ENCODE measurements around the gene CAMK2G.

CAMK2G gene

GRCh38 chr10:73855413-73855812 lies 18.9 kb downstream of the CAMK2G start:
- peaks cover 28% of the 10 kb centered on the region for H3K36me3 ChIP-seq (ENCODE audit: control insufficient read depth, insufficient read depth, low read length)
- H3K27me3 ChIP-seq (ENCODE audit: control insufficient read depth, insufficient read depth, low read length) = no peaks in the 10 kb centered on the region
- H3K9ac ChIP-seq (ENCODE audit: low read depth, low read length) = no peak overlapping the region
- H3K9me3 ChIP-seq (ENCODE audit: control insufficient read depth, insufficient read depth, low read length) = no peaks in the 10 kb centered on the region
- H3K4me3 ChIP-seq (ENCODE audit: low read depth, low read length) = no peak overlapping the region
- peaks cover 3% of the 10 kb centered on the region for H3K4me1 ChIP-seq (ENCODE audit: control insufficient read depth, insufficient read depth, low read length)

- no peak overlapping the region for H3K4me3 ChIP-seq (ENCODE audit: low read depth, low read length)
- no peaks in the 10 kb centered on the region for H3K9me3 ChIP-seq (ENCODE audit: control insufficient read depth, insufficient read depth, low read length)
- H3K9ac ChIP-seq (ENCODE audit: low read depth, low read length) = no peak overlapping the region
- no peaks in the 10 kb centered on the region for H3K27me3 ChIP-seq (ENCODE audit: control insufficient read depth, insufficient read depth, low read length)
- H3K36me3 ChIP-seq (ENCODE audit: control insufficient read depth, insufficient read depth, low read length) = peaks cover 18% of the 10 kb centered on the region
- peaks cover 3% of the 10 kb centered on the region for H3K4me1 ChIP-seq (ENCODE audit: control insufficient read depth, insufficient read depth, low read length)
Measured at GRCh38 chr10:73854310-73854709, 20.0 kb downstream of the CAMK2G start.

GRCh38 chr10:73853196-73853595 lies 21.2 kb downstream of the CAMK2G start:
- H3K27me3 ChIP-seq (ENCODE audit: control insufficient read depth, insufficient read depth, low read length) = no peaks in the 10 kb centered on the region
- no peak overlapping the region for H3K4me3 ChIP-seq (ENCODE audit: low read depth, low read length)
- no peaks in the 10 kb centered on the region for H3K9me3 ChIP-seq (ENCODE audit: control insufficient read depth, insufficient read depth, low read length)
- H3K36me3 ChIP-seq (ENCODE audit: control insufficient read depth, insufficient read depth, low read length) = peaks cover 24% of the 10 kb centered on the region
- H3K9ac ChIP-seq (ENCODE audit: low read depth, low read length) = no peak overlapping the region
- H3K4me1 ChIP-seq (ENCODE audit: control insufficient read depth, insufficient read depth, low read length) = peaks cover 3% of the 10 kb centered on the region

GRCh38 chr10:73850863-73851461 lies 23.4 kb downstream of the CAMK2G start:
- peaks cover 34% of the 10 kb centered on the region for H3K36me3 ChIP-seq (ENCODE audit: control insufficient read depth, insufficient read depth, low read length)
- no peak overlapping the region for H3K9ac ChIP-seq (ENCODE audit: low read depth, low read length)
- no peak overlapping the region for H3K4me3 ChIP-seq (ENCODE audit: low read depth, low read length)
- no peaks in the 10 kb centered on the region for H3K4me1 ChIP-seq (ENCODE audit: control insufficient read depth, insufficient read depth, low read length)
- no peaks in the 10 kb centered on the region for H3K9me3 ChIP-seq (ENCODE audit: control insufficient read depth, insufficient read depth, low read length)
- no peaks in the 10 kb centered on the region for H3K27me3 ChIP-seq (ENCODE audit: control insufficient read depth, insufficient read depth, low read length)

- peaks cover 34% of the 10 kb centered on the region for H3K36me3 ChIP-seq (ENCODE audit: control insufficient read depth, insufficient read depth, low read length)
- H3K27me3 ChIP-seq (ENCODE audit: control insufficient read depth, insufficient read depth, low read length) = no peaks in the 10 kb centered on the region
Measured at GRCh38 chr10:73850211-73850610, 24.1 kb downstream of the CAMK2G start.

GRCh38 chr10:73848821-73849489 lies 25.4 kb downstream of the CAMK2G start:
- Histone ChIP-seq H3K4me1 (ENCODE audit: control insufficient read depth, insufficient read depth, low read length) (no peaks in the 10 kb centered on the region), H3K9ac (ENCODE audit: low read depth, low read length) (no peak overlapping the region), H3K4me3 (ENCODE audit: low read depth, low read length) (no peak overlapping the region), H3K27me3 (ENCODE audit: control insufficient read depth, insufficient read depth, low read length) (no peaks in the 10 kb centered on the region), H3K36me3 (ENCODE audit: control insufficient read depth, insufficient read depth, low read length) (peaks cover 31% of the 10 kb centered on the region), H3K9me3 (ENCODE audit: control insufficient read depth, insufficient read depth, low read length) (no peaks in the 10 kb centered on the region)

More at GRCh38 chr10:73850211-73850610, 24.1 kb downstream of the CAMK2G start:
- no peak overlapping the region for H3K4me3 ChIP-seq (ENCODE audit: low read depth, low read length)
- no peaks in the 10 kb centered on the region for H3K9me3 ChIP-seq (ENCODE audit: control insufficient read depth, insufficient read depth, low read length)
- no peaks in the 10 kb centered on the region for H3K4me1 ChIP-seq (ENCODE audit: control insufficient read depth, insufficient read depth, low read length)
- H3K9ac ChIP-seq (ENCODE audit: low read depth, low read length) = no peak overlapping the region

GRCh38 chr10:73847031-73847430 lies 27.3 kb downstream of the CAMK2G start:
- no peaks in the 10 kb centered on the region for H3K27me3 ChIP-seq (ENCODE audit: control insufficient read depth, insufficient read depth, low read length)
- H3K9me3 ChIP-seq (ENCODE audit: control insufficient read depth, insufficient read depth, low read length) = no peaks in the 10 kb centered on the region
- no peak overlapping the region for H3K4me3 ChIP-seq (ENCODE audit: low read depth, low read length)
- no peaks in the 10 kb centered on the region for H3K4me1 ChIP-seq (ENCODE audit: control insufficient read depth, insufficient read depth, low read length)
- peaks cover 38% of the 10 kb centered on the region for H3K36me3 ChIP-seq (ENCODE audit: control insufficient read depth, insufficient read depth, low read length)
- no peak overlapping the region for H3K9ac ChIP-seq (ENCODE audit: low read depth, low read length)

GRCh38 chr10:73843261-73843660 lies 31.1 kb downstream of the CAMK2G start:
- H3K4me3 ChIP-seq (ENCODE audit: low read depth, low read length) = no peak overlapping the region
- H3K27me3 ChIP-seq (ENCODE audit: control insufficient read depth, insufficient read depth, low read length) = no peaks in the 10 kb centered on the region
- H3K9ac ChIP-seq (ENCODE audit: low read depth, low read length) = no peak overlapping the region
- peaks cover 49% of the 10 kb centered on the region for H3K36me3 ChIP-seq (ENCODE audit: control insufficient read depth, insufficient read depth, low read length)
- no peaks in the 10 kb centered on the region for H3K9me3 ChIP-seq (ENCODE audit: control insufficient read depth, insufficient read depth, low read length)
- no peaks in the 10 kb centered on the region for H3K4me1 ChIP-seq (ENCODE audit: control insufficient read depth, insufficient read depth, low read length)

- H3K27me3 ChIP-seq (ENCODE audit: control insufficient read depth, insufficient read depth, low read length) = no peaks in the 10 kb centered on the region
- H3K9ac ChIP-seq (ENCODE audit: low read depth, low read length) = no peak overlapping the region
- H3K9me3 ChIP-seq (ENCODE audit: control insufficient read depth, insufficient read depth, low read length) = no peaks in the 10 kb centered on the region
- H3K4me1 ChIP-seq (ENCODE audit: control insufficient read depth, insufficient read depth, low read length) = no peaks in the 10 kb centered on the region
- no peak overlapping the region for H3K4me3 ChIP-seq (ENCODE audit: low read depth, low read length)
- H3K36me3 ChIP-seq (ENCODE audit: control insufficient read depth, insufficient read depth, low read length) = peaks cover 48% of the 10 kb centered on the region
Measured at GRCh38 chr10:73842349-73842748, 32.0 kb downstream of the CAMK2G start.

- H3K4me1 ChIP-seq (ENCODE audit: control insufficient read depth, insufficient read depth, low read length) = no peaks in the 10 kb centered on the region
Measured at GRCh38 chr10:73841526-73842285, 32.6 kb downstream of the CAMK2G start.

GRCh38 chr10:73841061-73841421 lies 33.3 kb downstream of the CAMK2G start:
- Histone ChIP-seq H3K9me3 (ENCODE audit: control insufficient read depth, insufficient read depth, low read length) (no peaks in the 10 kb centered on the region), H3K4me3 (ENCODE audit: low read depth, low read length) (no peak overlapping the region), H3K9ac (ENCODE audit: low read depth, low read length) (no peak overlapping the region), H3K36me3 (ENCODE audit: control insufficient read depth, insufficient read depth, low read length) (peaks cover 49% of the 10 kb centered on the region), H3K4me1 (ENCODE audit: control insufficient read depth, insufficient read depth, low read length) (no peaks in the 10 kb centered on the region), H3K27me3 (ENCODE audit: control insufficient read depth, insufficient read depth, low read length) (no peaks in the 10 kb centered on the region)

More at GRCh38 chr10:73841526-73842285, 32.6 kb downstream of the CAMK2G start:
- H3K9me3 ChIP-seq (ENCODE audit: control insufficient read depth, insufficient read depth, low read length) = no peaks in the 10 kb centered on the region
- H3K36me3 ChIP-seq (ENCODE audit: control insufficient read depth, insufficient read depth, low read length) = peaks cover 47% of the 10 kb centered on the region
- no peak overlapping the region for H3K9ac ChIP-seq (ENCODE audit: low read depth, low read length)
- no peak overlapping the region for H3K4me3 ChIP-seq (ENCODE audit: low read depth, low read length)
- no peaks in the 10 kb centered on the region for H3K27me3 ChIP-seq (ENCODE audit: control insufficient read depth, insufficient read depth, low read length)
